Uterus (tissue), 2 donors: Measurements from ENCODE around the gene CPEB3.

ENCODE experiments used
- POLR2A ChIP-seq, 2 donors: fragments of 450-650 bp; IDR thresholded peaks; one replicate each; pipeline ENCODE4 v1.6.1; 2016; ENCODE audit warnings: antibody characterized with exemption in 2 of 2, mild to moderate bottlenecking in 1 of 2, moderate library complexity in 1 of 2
- TF ChIP-seq, protein P1 (sequence below), 4 experiments: fragments of 200-600 bp in 2 of 4; fragments of 450-650 bp in 2 of 4; sonication (generic) in 2 of 4; IDR thresholded peaks; one replicate each; pipeline ENCODE4 v1.5.1; 2016 to 2019; ENCODE audit warnings: antibody characterized with exemption in 4 of 4, mild to moderate bottlenecking in 2 of 4, moderate library complexity in 1 of 4

- TF ChIP-seq, protein P1, sequence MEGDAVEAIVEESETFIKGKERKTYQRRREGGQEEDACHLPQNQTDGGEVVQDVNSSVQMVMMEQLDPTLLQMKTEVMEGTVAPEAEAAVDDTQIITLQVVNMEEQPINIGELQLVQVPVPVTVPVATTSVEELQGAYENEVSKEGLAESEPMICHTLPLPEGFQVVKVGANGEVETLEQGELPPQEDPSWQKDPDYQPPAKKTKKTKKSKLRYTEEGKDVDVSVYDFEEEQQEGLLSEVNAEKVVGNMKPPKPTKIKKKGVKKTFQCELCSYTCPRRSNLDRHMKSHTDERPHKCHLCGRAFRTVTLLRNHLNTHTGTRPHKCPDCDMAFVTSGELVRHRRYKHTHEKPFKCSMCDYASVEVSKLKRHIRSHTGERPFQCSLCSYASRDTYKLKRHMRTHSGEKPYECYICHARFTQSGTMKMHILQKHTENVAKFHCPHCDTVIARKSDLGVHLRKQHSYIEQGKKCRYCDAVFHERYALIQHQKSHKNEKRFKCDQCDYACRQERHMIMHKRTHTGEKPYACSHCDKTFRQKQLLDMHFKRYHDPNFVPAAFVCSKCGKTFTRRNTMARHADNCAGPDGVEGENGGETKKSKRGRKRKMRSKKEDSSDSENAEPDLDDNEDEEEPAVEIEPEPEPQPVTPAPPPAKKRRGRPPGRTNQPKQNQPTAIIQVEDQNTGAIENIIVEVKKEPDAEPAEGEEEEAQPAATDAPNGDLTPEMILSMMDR (IDR thresholded peaks at IDR 0.05): no peak
- no peak for TF ChIP-seq POLR2A (IDR thresholded peaks at IDR 0.05)
These were observed 52.2 kb downstream of the CPEB3 start for GRCh38 chr10:92238586-92239098.
